Activated CD4-positive, CD25-positive, alpha-beta regulatory T cell treated with anti-CD3 and anti-CD28 coated beads, Interleukin-2, amount 50 U/mL, for 24 hours (primary cell): ENCODE measurements around the gene AK8.

Experiments used
- ATAC-seq, 2 donors: fragments of 150-1000 bp; cut with Tn5 transposase; one replicate each; pipeline ENCODE4 v1.10.0; 2021; ENCODE audit warnings: mild to moderate bottlenecking in 1 of 2, moderate library complexity in 1 of 2

The AK8 gene

GRCh38 chr9:132710333-132710732 is 167.8 kb downstream of the AK8 start:
- no peak for ATAC-seq

GRCh38 chr9:132708769-132709430 is 169.2 kb downstream of the AK8 start:
- ATAC-seq, result no peak

GRCh38 chr9:132708239-132708638 is 169.8 kb downstream of the AK8 start:
- no peak for ATAC-seq

DNA sequence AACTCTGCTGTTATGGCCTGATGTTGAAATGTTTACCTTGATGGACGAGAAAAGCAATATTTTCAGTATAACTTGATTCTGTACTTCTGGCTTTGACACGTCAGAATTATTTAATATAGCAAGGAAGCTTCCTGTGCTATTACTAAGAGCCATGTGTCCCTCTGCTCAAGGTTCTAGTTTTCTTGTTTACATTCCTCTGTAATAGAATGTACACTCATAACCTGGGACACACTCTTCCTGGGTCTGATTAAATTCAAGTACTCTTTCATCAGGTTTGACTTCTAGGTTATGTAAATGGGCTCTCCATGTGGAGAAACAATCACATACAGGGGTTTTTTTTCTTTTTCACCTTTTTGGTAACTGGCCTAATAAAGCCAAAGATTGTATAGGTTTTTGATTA is 174.7 kb downstream of the AK8 start:
- no peak for ATAC-seq

DNA sequence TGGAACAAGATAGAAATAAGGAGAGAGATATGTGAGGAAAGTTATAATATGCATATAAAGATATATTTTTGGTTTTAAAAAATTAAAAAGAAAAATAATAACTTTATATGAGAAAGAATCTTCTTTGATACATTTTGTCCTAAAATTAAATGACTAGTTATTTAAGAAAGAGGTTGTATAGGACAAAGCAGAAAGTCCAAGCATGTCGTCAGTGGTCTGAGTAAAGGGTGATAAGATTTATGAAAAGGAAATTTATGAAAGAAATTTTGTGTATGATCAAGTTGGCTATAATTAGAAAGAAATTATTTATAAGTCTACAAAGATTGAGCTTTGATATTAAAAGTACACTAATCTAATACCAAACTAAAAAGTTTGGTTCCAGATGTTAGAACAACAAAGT is 175.8 kb downstream of the AK8 start:
- no peak for ATAC-seq

GRCh38 chr9:132699956-132700355 is 178.1 kb downstream of the AK8 start:
- no peak for ATAC-seq

DNA sequence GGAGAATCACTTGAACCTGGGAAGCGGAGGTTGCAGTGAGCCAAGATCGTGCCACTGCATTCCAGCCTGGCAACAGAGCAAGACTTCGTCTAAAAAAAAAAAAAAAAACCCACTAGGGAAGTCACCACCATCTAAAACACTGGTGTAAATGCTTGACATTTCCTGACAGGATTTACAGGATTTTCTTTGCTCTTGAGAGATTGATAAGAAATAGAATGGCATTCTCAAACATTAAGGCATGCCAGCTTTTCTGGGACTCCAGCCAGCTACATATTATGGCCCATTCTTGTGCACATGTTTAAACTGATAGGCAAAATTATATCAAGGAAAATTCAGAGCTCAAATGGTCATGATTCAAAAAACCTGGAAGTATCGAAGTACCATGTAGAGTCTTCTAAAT is 179.1 kb downstream of the AK8 start:
- ATAC-seq, result no peak

DNA sequence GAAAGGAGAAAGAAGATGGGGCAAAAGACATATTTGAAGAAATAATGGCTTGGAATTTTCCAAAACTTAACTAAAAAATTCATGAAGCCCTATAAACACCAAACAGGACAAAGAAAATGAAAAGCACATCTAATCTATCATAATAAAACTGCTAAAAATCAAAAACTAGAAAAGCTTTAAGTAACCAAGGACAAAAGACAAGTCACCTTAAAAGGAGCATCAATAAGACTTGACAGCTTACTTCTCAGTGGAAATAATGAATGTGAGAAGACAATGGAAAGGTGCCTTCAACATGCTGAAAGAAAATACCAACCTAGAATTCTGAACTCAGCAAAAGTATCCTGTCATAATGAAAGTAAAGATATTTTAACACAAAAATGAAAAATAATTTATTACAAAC is 180.9 kb downstream of the AK8 start:
- no peak for ATAC-seq

DNA sequence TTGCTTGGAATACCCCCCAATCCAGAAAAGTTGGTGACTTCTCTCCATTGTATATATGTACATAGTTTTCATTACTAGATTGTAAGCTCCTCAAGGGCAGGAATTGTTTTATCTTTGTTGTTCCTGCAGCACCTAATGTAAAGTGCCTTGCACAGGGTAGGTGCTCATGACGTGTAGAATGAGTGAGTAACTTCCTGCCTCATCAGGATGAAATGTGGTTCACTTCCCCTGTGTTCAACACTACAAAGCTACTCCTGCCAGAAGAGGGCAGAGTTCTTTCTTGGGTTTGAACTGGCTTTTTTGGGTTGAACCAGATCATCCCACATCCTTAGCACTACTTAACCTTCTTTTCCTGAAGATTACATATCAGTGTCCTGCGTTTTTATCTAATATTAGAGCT is 183.9 kb downstream of the AK8 start:
- peak; percentile 86 to 92 for ATAC-seq

- no peak for ATAC-seq
Observed at GRCh38 chr9:132690696-132691095, 187.4 kb downstream of the AK8 start.

DNA sequence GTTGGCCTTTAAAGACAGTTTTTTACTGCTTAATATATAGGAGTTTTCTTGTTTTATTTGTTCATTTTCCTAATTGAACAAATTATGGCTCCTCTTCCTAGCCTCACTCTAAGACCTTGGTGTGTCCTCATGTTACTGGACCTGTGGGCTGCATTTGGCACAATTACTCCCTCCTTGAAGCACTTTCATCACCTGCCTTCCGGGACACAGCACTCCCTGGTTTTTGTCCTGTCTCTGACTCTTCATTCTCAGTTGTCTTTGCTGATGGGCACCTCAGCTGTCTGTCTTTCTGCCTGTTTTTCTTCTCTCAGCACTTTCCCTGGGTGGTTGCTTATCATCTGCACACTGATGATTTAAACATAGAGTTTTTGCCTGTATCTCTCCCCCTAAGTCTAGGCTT is 194.2 kb downstream of the AK8 start:
- no peak for ATAC-seq

DNA sequence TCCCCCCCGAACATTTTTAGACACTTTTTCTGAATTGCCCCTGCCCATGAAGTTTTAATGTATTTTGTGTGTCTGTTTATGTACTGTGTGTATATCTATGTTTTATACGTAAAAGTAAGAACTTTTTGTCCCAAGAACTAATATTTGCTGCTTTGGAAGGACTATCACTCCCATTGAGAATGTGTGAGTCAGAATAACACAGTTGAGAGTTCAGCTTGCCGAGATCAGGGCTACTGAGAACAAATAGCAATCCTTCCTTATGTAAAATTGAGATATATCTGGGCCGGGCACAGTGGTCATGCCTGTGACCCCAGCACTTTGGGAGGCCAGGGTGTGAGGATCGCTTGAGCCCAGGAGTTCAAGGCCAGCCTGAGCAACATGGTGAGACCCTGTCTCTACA is 196.5 kb downstream of the AK8 start:
- no peak for ATAC-seq

GRCh38 chr9:132679946-132680625 is 198.0 kb downstream of the AK8 start:
- ATAC-seq, result peak; percentile 92 to 95

DNA sequence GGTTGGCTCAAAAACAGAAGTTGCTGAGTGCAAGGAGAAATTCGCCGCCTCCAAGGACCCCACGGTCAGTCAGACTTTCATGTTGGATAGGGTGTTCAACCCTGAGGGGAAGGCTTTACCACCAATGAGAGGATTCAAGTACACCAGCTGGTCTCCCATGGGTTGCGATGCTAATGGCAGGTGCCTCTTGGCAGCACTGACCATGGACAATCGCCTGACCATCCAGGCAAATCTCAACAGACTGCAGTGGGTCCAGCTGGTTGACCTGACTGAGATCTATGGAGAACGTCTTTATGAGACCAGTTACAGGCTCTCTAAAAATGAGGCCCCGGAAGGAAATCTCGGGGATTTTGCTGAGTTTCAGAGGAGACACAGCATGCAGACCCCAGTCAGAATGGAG is 200.1 kb downstream of the AK8 start:
- no peak for ATAC-seq
